ENCODE results near the gene GPNMB.

Gene GPNMB

GRCh38 chr7:23237000-23237399, 9.6 kb upstream of the GPNMB start:
- in situ Hi-C loops (cut with HindIII; ENCODE audit: low sequenced_read_pairs), result no loop called here
- H3K4me3 ChIP-seq (ENCODE audit: low read depth, low read length), result no peak overlapping the region
- DNase-seq (ENCODE audit: low read depth), result no peak
- no peak for TF ChIP-seq CTCF (IDR thresholded peaks at IDR 0.05; ENCODE audit: low read depth, low read length, missing control alignments)

GRCh38 chr7:23238983-23239652, 7.5 kb upstream of the GPNMB start:
- in situ Hi-C loops (cut with HindIII; ENCODE audit: low sequenced_read_pairs), result no loop called here

GRCh38 chr7:23239698-23240097, 6.9 kb upstream of the GPNMB start:
- H3K4me3 ChIP-seq (ENCODE audit: low read depth, low read length), result no peak overlapping the region
- DNase-seq (ENCODE audit: low read depth), result no peak
- in situ Hi-C loops (cut with HindIII; ENCODE audit: low sequenced_read_pairs), result no loop called here
- no peak for TF ChIP-seq CTCF (IDR thresholded peaks at IDR 0.05; ENCODE audit: low read depth, low read length, missing control alignments)

More at GRCh38 chr7:23238983-23239652, 7.5 kb upstream of the GPNMB start:
- DNase-seq (ENCODE audit: low read depth), result no peak
- no peak for TF ChIP-seq CTCF (IDR thresholded peaks at IDR 0.05; ENCODE audit: low read depth, low read length, missing control alignments)
- H3K4me3 ChIP-seq (ENCODE audit: low read depth, low read length), result no peak overlapping the region

- H3K4me3 ChIP-seq (ENCODE audit: low read depth, low read length), result no peak overlapping the region
- in situ Hi-C loops (cut with HindIII; ENCODE audit: low sequenced_read_pairs), result no loop called here
- no peak for TF ChIP-seq CTCF (IDR thresholded peaks at IDR 0.05; ENCODE audit: low read depth, low read length, missing control alignments)
- DNase-seq (ENCODE audit: low read depth), result no peak
Measured at GRCh38 chr7:23242321-23242720, 4.3 kb upstream of the GPNMB start.

- DNase-seq (ENCODE audit: low read depth), result no peak
- H3K4me3 ChIP-seq (ENCODE audit: low read depth, low read length), result no peak overlapping the region
- TF ChIP-seq CTCF (IDR thresholded peaks at IDR 0.05; ENCODE audit: low read depth, low read length, missing control alignments), result no peak
- in situ Hi-C loops (cut with HindIII; ENCODE audit: low sequenced_read_pairs), result no loop called here
Measured at GRCh38 chr7:23242935-23243334, 3.6 kb upstream of the GPNMB start.

- no peak for DNase-seq (ENCODE audit: low read depth)
- in situ Hi-C loops (cut with HindIII; ENCODE audit: low sequenced_read_pairs), result no loop called here
- H3K4me3 ChIP-seq (ENCODE audit: low read depth, low read length), result peak overlapping the region; percentile 22
- TF ChIP-seq CTCF (IDR thresholded peaks at IDR 0.05; ENCODE audit: low read depth, low read length, missing control alignments), result no peak
Measured at GRCh38 chr7:23247046-23247602, 549 bp downstream of the GPNMB start.

Measured in astrocyte of the cerebellum (primary cell).